Esophagus muscularis mucosa (tissue), 4 donors: ENCODE measurements around the gene RAI14.
"Not testable (repeated sequence)": the region's sequence is repeated elsewhere in the genome, so short reads cannot be mapped to it uniquely, and the experiment has no call there.

Experiments
- CTCF ChIP-seq, 3 experiments: fragments of 200-600 bp in 2 of 3; fragments of 450-650 bp in 1 of 3; sonication (generic) in 2 of 3; IDR thresholded peaks; one replicate each; pipeline ENCODE4 v1.5.1; 2017 to 2019; ENCODE audit warnings: antibody characterized with exemption in 3 of 3, mild to moderate bottlenecking in 2 of 3, moderate library complexity in 1 of 3
- EP300 ChIP-seq: sonication (generic); formaldehyde crosslinking; IDR thresholded peaks from one replicate; pipeline ENCODE4 v1.6.1; 2017; ENCODE audit warnings: antibody characterized with exemption
- POLR2A ChIP-seq: fragments of 450-650 bp; IDR thresholded peaks from one replicate; pipeline ENCODE4 v1.6.1; 2017; ENCODE audit warnings: antibody characterized with exemption, moderate library complexity, mild to moderate bottlenecking, low read depth

- TF ChIP-seq POLR2A; CTCF (IDR thresholded peaks at IDR 0.05); EP300: not testable (repeated sequence)
These were observed 118.5 kb downstream of the RAI14 start for GRCh38 chr5:34774678-34775077.
